OCI-LY3 (cell line): ENCODE data around the gene GOLGA6C.
"Not testable (repeated sequence)": the region's sequence is repeated elsewhere in the genome, so short reads cannot be mapped to it uniquely, and the experiment has no call there.

Experiments
- H2AFZ ChIP-seq: fragments of 200-600, 300-600 bp; shearing (Covaris generic); 2 replicates; pipeline ENCODE4 v1.6.0; 2014; ENCODE audit warnings: antibody characterized with exemption, low read depth, low read length
- H3K27ac ChIP-seq: fragments of 200-600, 300-600 bp; sonication (generic); 2 replicates; pipeline ENCODE4 v1.5.1; 2014; ENCODE audit warnings: mild to moderate bottlenecking, low read length, moderate library complexity, mixed read lengths
- H3K27me3 ChIP-seq: fragments of 200-600, 300-600 bp; sonication (generic); 2 replicates; pipeline ENCODE4 v1.6.1; 2014; ENCODE audit warnings: low read depth, low read length, mixed read lengths
- H3K36me3 ChIP-seq: fragments of 200-600, 300-600 bp; sonication (generic); replicated peaks from 2 replicates; pipeline ENCODE3; 2014; ENCODE audit warnings: low read depth, low read length, mixed read lengths
- H3K4me1 ChIP-seq: fragments of 300-600, 200-600 bp; sonication (generic); 2 replicates; pipeline ENCODE4 v1.6.1; 2014; ENCODE audit warnings: low read length, mixed read lengths
- H3K4me2 ChIP-seq: fragments of 200-600, 300-600 bp; sonication (generic); 2 replicates; pipeline ENCODE4 v1.6.1; 2014; ENCODE audit warnings: low read length, mixed read lengths
- H3K4me3 ChIP-seq: fragments of 300-600, 200-600 bp; sonication (generic); 2 replicates; pipeline ENCODE4 v1.5.1; 2014; ENCODE audit warnings: antibody characterized with exemption, mild to moderate bottlenecking, low read length, moderate library complexity
- H3K79me2 ChIP-seq: fragments of 300-600, 200-600 bp; shearing (Covaris generic); 2 replicates; pipeline ENCODE4 v1.6.1; 2014; ENCODE audit warnings: mild to moderate bottlenecking, low read length, mixed read lengths
- H3K9ac ChIP-seq: fragments of 300-600, 200-600 bp; shearing (Covaris generic); 2 replicates; pipeline ENCODE4 v1.6.0; 2014; ENCODE audit warnings: mild to moderate bottlenecking, low read length, moderate library complexity
- H3K9me3 ChIP-seq: fragments of 200-600, 300-600 bp; shearing (Covaris generic); 2 replicates; pipeline ENCODE4 v1.6.1; 2014; ENCODE audit warnings: low read length, mixed read lengths; ENCODE audit not compliant: insufficient read depth
- H4K20me1 ChIP-seq: fragments of 200-600, 300-600 bp; sonication (generic); 2 replicates; pipeline ENCODE4 v1.6.1; 2016; ENCODE audit warnings: low read length, mixed read lengths; ENCODE audit not compliant: insufficient read depth
- EZH2phosphoT487 ChIP-seq: fragments of 200-600 bp; shearing (Covaris generic); IDR thresholded peaks from 2 replicates; pipeline ENCODE4 v1.6.1; 2018; ENCODE audit warnings: antibody characterized with exemption, mixed run types, low read depth
- TF ChIP-seq, protein P1 (sequence below): fragments of 200-600, 300-600 bp; sonication (generic); IDR thresholded peaks from 2 replicates; pipeline ENCODE4 v1.5.1; 2014; ENCODE audit warnings: antibody characterized with exemption, low read length, low read depth

GOLGA6C gene

DNA sequence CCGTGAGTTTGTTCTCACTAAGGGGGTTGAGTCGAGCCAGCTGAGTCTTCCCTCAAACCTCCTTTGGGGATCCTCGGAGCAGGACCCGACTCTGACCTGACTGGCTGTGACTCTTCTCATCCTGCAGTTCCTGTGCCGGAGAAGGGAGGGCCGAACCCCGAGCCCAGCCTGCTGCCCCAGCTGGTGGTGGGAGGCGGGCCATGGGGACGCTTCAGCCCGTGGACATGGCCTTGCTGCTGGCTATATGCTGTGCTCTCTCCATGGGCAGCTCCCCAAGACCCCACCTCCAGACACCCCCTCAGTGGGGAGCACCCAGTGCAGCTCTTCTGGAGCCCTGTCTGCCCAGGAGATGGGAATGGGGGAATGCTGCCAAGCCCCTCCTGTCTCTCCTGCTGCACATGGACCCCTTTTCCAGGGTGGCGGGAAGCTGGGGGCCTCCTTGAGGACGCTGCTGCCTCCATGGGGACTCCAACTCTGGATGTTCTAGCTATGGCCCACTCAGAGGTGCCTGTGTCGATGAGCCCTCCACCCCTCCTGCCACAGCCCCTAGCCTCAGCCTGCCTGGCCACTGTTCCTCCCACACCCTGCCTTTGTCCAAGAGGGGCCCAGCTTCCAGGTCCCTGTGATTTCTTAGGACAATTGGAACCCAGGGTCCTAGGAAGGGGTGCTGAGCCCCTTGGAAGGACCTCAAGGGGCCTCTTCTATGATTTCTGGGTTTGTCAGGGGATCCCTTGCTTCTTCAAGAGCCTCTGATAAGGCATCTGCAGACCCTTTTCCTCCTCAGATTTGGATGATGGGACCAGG is 43.6 kb upstream of the GOLGA6C start:
- H3K27ac ChIP-seq, result no peak overlapping the region

DNA sequence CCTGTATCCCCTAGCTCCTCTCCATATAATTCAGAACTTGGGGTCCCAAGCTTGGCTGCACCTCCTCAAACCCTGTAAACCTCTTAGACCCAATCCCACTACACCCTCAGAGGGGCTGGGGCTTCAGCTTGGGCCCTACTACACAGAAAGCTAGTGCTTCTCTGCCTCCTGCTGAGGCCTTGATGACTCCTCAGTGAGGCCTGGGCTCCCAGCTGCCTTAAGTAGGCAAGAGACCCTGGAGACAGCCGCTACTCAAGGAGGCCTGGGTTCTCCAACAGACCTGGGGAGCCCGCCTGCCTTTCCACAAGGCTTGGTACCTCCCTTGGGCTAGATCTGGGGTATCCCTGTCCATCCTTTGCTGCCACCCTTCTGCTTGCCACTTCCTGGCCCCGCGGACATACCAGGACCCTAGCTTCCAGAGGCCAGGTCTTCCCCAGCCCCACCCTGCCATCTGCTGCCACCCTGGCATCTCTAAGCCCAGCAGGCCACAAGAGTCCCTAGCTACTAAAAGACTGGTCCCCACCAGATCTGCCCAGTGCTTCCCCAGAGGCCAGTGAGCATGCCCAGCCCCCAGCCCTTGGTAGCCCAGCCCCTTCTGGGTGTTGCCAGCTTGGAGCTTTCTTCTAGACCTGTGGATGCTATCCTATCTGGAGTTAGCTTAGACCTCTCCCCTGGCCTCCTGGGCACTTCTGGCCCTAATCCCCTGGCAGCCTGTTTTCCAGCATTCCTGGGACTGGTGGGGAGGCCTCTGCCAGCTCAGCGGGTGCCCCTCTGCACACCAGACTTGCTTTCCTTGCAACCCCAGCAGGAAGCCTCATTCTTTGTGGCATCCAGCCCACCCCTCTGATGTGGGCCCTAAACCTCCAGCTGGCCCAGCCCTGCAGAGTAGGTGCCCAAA is 42.8 kb upstream of the GOLGA6C start:
- H4K20me1 ChIP-seq, result peaks cover 40% of the 10 kb centered on the region
- TF ChIP-seq, protein P1, sequence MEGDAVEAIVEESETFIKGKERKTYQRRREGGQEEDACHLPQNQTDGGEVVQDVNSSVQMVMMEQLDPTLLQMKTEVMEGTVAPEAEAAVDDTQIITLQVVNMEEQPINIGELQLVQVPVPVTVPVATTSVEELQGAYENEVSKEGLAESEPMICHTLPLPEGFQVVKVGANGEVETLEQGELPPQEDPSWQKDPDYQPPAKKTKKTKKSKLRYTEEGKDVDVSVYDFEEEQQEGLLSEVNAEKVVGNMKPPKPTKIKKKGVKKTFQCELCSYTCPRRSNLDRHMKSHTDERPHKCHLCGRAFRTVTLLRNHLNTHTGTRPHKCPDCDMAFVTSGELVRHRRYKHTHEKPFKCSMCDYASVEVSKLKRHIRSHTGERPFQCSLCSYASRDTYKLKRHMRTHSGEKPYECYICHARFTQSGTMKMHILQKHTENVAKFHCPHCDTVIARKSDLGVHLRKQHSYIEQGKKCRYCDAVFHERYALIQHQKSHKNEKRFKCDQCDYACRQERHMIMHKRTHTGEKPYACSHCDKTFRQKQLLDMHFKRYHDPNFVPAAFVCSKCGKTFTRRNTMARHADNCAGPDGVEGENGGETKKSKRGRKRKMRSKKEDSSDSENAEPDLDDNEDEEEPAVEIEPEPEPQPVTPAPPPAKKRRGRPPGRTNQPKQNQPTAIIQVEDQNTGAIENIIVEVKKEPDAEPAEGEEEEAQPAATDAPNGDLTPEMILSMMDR, result no peak
- TF ChIP-seq EZH2phosphoT487, result no peak
- H3K27ac ChIP-seq, result no peak overlapping the region
- no peaks in the 10 kb centered on the region for H3K9me3 ChIP-seq
- H3K27me3 ChIP-seq, result no peaks in the 10 kb centered on the region
- H3K79me2 ChIP-seq, result 0 out of 2 replicates have a peak, but pooled peaks cover 7% of the 10 kb centered on the region
- H3K4me3 ChIP-seq, result no peak overlapping the region
- H2AFZ ChIP-seq, result no peak overlapping the region
- no peak overlapping the region for H3K4me2 ChIP-seq
- H3K9ac ChIP-seq, result no peak overlapping the region
- H3K4me1 ChIP-seq, result peaks cover 25% of the 10 kb centered on the region
- peaks cover 28% of the 10 kb centered on the region for H3K36me3 ChIP-seq

More for the DNA sequence above, 43.6 kb upstream of the GOLGA6C start:
- no peak overlapping the region for H3K4me3 ChIP-seq
- H3K79me2 ChIP-seq, result peaks cover 12% of the 10 kb centered on the region
- H2AFZ ChIP-seq, result no peak overlapping the region
- peaks cover 48% of the 10 kb centered on the region for H4K20me1 ChIP-seq
- H3K27me3 ChIP-seq, result no peaks in the 10 kb centered on the region
- H3K9ac ChIP-seq, result no peak overlapping the region
- TF ChIP-seq, protein P1, result no peak
- TF ChIP-seq EZH2phosphoT487, result no peak
- peaks cover 37% of the 10 kb centered on the region for H3K36me3 ChIP-seq
- H3K4me2 ChIP-seq, result no peak overlapping the region
- H3K9me3 ChIP-seq, result no peaks in the 10 kb centered on the region
- H3K4me1 ChIP-seq, result peaks cover 16% of the 10 kb centered on the region

DNA sequence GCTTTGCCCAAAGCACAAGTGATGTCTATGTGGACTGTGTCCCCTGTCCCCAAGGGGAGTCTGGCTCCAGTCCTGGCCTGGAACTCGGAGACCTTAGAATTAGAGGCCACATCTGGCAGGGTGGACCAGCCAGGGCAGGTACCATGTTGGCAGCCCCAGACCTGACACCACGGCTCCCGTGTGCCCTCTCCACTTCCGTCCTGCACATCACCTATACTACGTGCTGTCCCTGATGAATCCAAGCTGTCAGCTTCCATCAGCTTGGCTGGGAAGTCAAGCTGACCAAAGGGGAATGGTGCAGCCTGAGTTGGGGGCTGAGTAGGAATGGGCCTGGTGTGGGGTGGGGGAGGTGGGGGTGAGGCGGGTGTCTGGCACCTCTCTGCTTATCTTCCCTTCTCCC is 41.1 kb upstream of the GOLGA6C start:
- Histone ChIP-seq H3K79me2 (no peaks in the 10 kb centered on the region), H3K36me3 (peaks cover 12% of the 10 kb centered on the region), H3K4me1 (peaks cover 27% of the 10 kb centered on the region), H3K9me3 (no peaks in the 10 kb centered on the region), H3K4me2 (no peak overlapping the region), H3K9ac (no peak overlapping the region), H2AFZ (no peak overlapping the region), H3K27me3 (no peaks in the 10 kb centered on the region), H3K4me3 (no peak overlapping the region), H3K27ac (no peak overlapping the region), H4K20me1 (peaks cover 23% of the 10 kb centered on the region)
- TF ChIP-seq EZH2phosphoT487, result no peak
- TF ChIP-seq, protein P1, result no peak

DNA sequence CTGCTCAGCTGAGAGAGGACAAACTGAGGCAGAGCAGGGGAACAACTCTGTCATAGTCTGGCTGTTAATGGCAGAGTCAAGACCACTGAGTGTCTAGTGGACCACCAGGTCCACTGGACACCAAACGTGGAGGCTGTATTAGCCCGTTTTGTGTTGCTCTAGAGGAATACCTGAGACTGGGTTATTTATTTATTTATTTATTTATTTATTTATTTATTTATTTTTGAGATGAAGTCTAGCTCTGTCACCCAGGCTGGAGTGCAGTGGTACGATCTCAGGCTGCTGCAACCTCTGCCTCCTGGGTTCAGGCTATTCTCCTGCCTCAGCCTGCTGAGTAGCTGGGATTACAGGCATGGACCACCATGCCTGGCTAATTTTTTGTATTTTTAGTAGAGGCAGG is 40.6 kb upstream of the GOLGA6C start:
- Histone ChIP-seq H3K4me1 (peaks cover 27% of the 10 kb centered on the region), H4K20me1 (peaks cover 17% of the 10 kb centered on the region)
- H3K9ac ChIP-seq, H3K4me3 ChIP-seq, H3K4me2 ChIP-seq, H3K9me3 ChIP-seq, H3K79me2 ChIP-seq, H3K36me3 ChIP-seq, H3K27ac ChIP-seq, H3K27me3 ChIP-seq, H2AFZ ChIP-seq: not testable (repeated sequence)

DNA sequence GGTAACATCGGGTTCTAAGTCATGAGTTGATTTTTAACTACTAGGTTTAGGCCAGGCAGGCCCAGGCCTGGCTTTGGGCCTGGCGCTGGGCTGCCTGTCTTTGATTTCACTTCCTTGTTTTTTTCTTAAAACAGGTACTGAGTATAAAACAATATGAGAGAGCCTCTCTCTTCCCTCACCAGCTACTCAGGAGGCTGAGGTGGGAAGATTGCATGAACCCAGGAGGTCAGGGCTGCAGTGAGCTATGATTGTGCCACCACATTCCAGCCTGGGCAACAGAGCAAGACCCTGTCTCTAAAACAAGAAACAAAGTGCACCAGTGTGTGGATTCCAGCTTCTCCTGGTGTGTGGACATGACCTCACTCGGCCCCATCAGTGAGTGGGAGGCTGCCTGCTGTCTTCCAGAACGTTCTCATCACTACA is 38.6 kb upstream of the GOLGA6C start:
- H3K36me3 ChIP-seq, H3K27me3 ChIP-seq, H2AFZ ChIP-seq, H3K9me3 ChIP-seq, H3K4me3 ChIP-seq, H3K79me2 ChIP-seq, H4K20me1 ChIP-seq: not testable (repeated sequence)
- peaks cover 27% of the 10 kb centered on the region for H3K4me1 ChIP-seq
- peak overlapping the region; percentile 88 for H3K27ac ChIP-seq
- H3K4me2 ChIP-seq, result peak overlapping the region; percentile 67
- H3K9ac ChIP-seq, result peak overlapping the region; percentile 41; the same call in 1 of the 2 replicates
